Stimulated activated naive B cell treated with anti-CD40 and anti-IgM and Interleukin-4, amounts not matched to agents 10 μg/mL and 1 μg/mL and 100 μg/mL, for 72 hours (primary cell): ENCODE measurements around the gene ARAP1.

Experiments used
- ATAC-seq, 2 donors: fragments of 150-1000 bp; cut with Tn5 transposase; replicated peaks; 2 replicates each; pipeline ENCODE4 v1.10.0; 2021; ENCODE audit warnings: moderate library complexity in 1 of 2
- DNase-seq: peaks from one replicate; pipeline ENCODE4 v3.0.0; 2021
- H3K27ac Mint-ChIP-seq: one replicate; pipeline ENCODE4 v1.8.0; 2022; ENCODE audit warnings: mild to moderate bottlenecking, mixed read lengths
- H3K27me3 Mint-ChIP-seq, 2 donors: one replicate each; pipeline ENCODE4 v1.8.0; 2022; ENCODE audit warnings: mixed read lengths in 2 of 2
- H3K36me3 Mint-ChIP-seq, 2 donors: one replicate each; pipeline ENCODE4 v1.8.0; 2022; ENCODE audit warnings: mixed read lengths in 2 of 2, mild to moderate bottlenecking in 1 of 2
- H3K4me1 Mint-ChIP-seq, 2 donors: one replicate each; pipeline ENCODE4 v1.8.0; 2022; ENCODE audit warnings: mixed read lengths in 2 of 2, mild to moderate bottlenecking in 1 of 2
- H3K4me3 Mint-ChIP-seq, 2 donors: one replicate each; pipeline ENCODE4 v1.8.0; 2022; ENCODE audit warnings: mild to moderate bottlenecking in 2 of 2, mixed read lengths in 2 of 2, moderate library complexity in 1 of 2
- H3K9me3 Mint-ChIP-seq, 2 donors: one replicate each; pipeline ENCODE4 v1.8.0; 2022; ENCODE audit warnings: mixed read lengths in 2 of 2, mild to moderate bottlenecking in 1 of 2

The ARAP1 gene

GRCh38 chr11:72738199-72739141 lies 13.7 kb downstream of the ARAP1 start:
- Mint-ChIP-seq H3K36me3 (peaks cover 13 to 24% of the 10 kb centered on the region in 2 donors), H3K9me3 (no peaks in the 10 kb centered on the region), H3K27ac (peak overlapping the region; percentile 97), H3K4me3 (peak overlapping the region; percentile 87 to 91), H3K27me3 (no peaks in the 10 kb centered on the region), H3K4me1 (peaks cover 70 to 87% of the 10 kb centered on the region in 2 donors)
- DNase-seq, result peak; percentile 70
- peak; percentile 70 to 73 for ATAC-seq

- H3K4me3 Mint-ChIP-seq, result peak overlapping the region; percentile 87 to 91
- peaks cover 73 to 87% of the 10 kb centered on the region in 2 donors for H3K4me1 Mint-ChIP-seq
- peak overlapping the region; percentile 97 for H3K27ac Mint-ChIP-seq
- ATAC-seq, result no peak
- no peaks in the 10 kb centered on the region for H3K27me3 Mint-ChIP-seq
- peaks cover 22 to 32% of the 10 kb centered on the region in 2 donors for H3K36me3 Mint-ChIP-seq
- H3K9me3 Mint-ChIP-seq, result no peaks in the 10 kb centered on the region
- no peak for DNase-seq
Measured at GRCh38 chr11:72737336-72737735, 14.9 kb downstream of the ARAP1 start.

- Mint-ChIP-seq H3K36me3 (peaks cover 27 to 40% of the 10 kb centered on the region in 2 donors), H3K4me1 (peaks cover 66 to 81% of the 10 kb centered on the region in 2 donors), H3K9me3 (peaks cover under 1% of the 10 kb centered on the region in 2 donors), H3K27me3 (no peaks in the 10 kb centered on the region), H3K4me3 (peak overlapping the region; percentile 87 to 91), H3K27ac (peak overlapping the region; percentile 97)
- peak; percentile 49 to 55 for ATAC-seq
- DNase-seq, result peak; percentile 55
Measured at GRCh38 chr11:72736452-72737069, 15.6 kb downstream of the ARAP1 start.

GRCh38 chr11:72735495-72736027 lies 16.6 kb downstream of the ARAP1 start:
- DNase-seq (no peak), ATAC-seq (no peak)
- Mint-ChIP-seq H3K4me3 (peak overlapping the region in 1 of 2 donors; percentile 21), H3K27ac (peak overlapping the region; percentile 85), H3K4me1 (peaks cover 61 to 76% of the 10 kb centered on the region in 2 donors), H3K36me3 (peaks cover 37 to 50% of the 10 kb centered on the region in 2 donors), H3K27me3 (no peaks in the 10 kb centered on the region), H3K9me3 (peaks cover 4% of the 10 kb centered on the region in 2 donors)

- H3K27me3 Mint-ChIP-seq, result no peaks in the 10 kb centered on the region
- no peak for ATAC-seq
- H3K36me3 Mint-ChIP-seq, result peaks cover 51 to 56% of the 10 kb centered on the region in 2 donors
- DNase-seq, result no peak
- H3K4me3 Mint-ChIP-seq, result no peak overlapping the region
- H3K9me3 Mint-ChIP-seq, result peaks cover 4% of the 10 kb centered on the region in 2 donors
- peaks cover 43 to 74% of the 10 kb centered on the region in 2 donors for H3K4me1 Mint-ChIP-seq
- H3K27ac Mint-ChIP-seq, result peak overlapping the region; percentile 53
Measured at GRCh38 chr11:72732329-72732728, 19.9 kb downstream of the ARAP1 start.

- Mint-ChIP-seq H3K36me3 (peaks cover 43 to 51% of the 10 kb centered on the region in 2 donors), H3K4me1 (peaks cover 38 to 71% of the 10 kb centered on the region in 2 donors), H3K4me3 (no peak overlapping the region), H3K9me3 (peaks cover 4% of the 10 kb centered on the region in 2 donors), H3K27me3 (no peaks in the 10 kb centered on the region), H3K27ac (peak overlapping the region; percentile 63)
- ATAC-seq (no peak), DNase-seq (no peak)
Measured at GRCh38 chr11:72730737-72731136, 21.5 kb downstream of the ARAP1 start.

GRCh38 chr11:72730243-72730642 lies 22.0 kb downstream of the ARAP1 start:
- H3K9me3 Mint-ChIP-seq, result peaks cover 4% of the 10 kb centered on the region in 2 donors
- ATAC-seq, result no peak
- H3K36me3 Mint-ChIP-seq, result peaks cover 44 to 52% of the 10 kb centered on the region in 2 donors
- H3K4me1 Mint-ChIP-seq, result peaks cover 41 to 71% of the 10 kb centered on the region in 2 donors
- H3K27me3 Mint-ChIP-seq, result no peaks in the 10 kb centered on the region
- H3K27ac Mint-ChIP-seq, result peak overlapping the region; percentile 63
- DNase-seq, result no peak
- H3K4me3 Mint-ChIP-seq, result no peak overlapping the region

- peaks cover 4% of the 10 kb centered on the region in 2 donors for H3K9me3 Mint-ChIP-seq
- ATAC-seq (peak; percentile 32 to 53), DNase-seq (no peak)
- peak overlapping the region; percentile 78 for H3K27ac Mint-ChIP-seq
- H3K36me3 Mint-ChIP-seq, result peaks cover 38 to 55% of the 10 kb centered on the region in 2 donors
- H3K4me3 Mint-ChIP-seq, result no peak overlapping the region
- H3K27me3 Mint-ChIP-seq, result no peaks in the 10 kb centered on the region
- peaks cover 42 to 74% of the 10 kb centered on the region in 2 donors for H3K4me1 Mint-ChIP-seq
Measured at GRCh38 chr11:72727521-72727920, 24.7 kb downstream of the ARAP1 start.

- ATAC-seq (no peak), DNase-seq (no peak)
- Mint-ChIP-seq H3K4me3 (no peak overlapping the region), H3K9me3 (peaks cover 3 to 4% of the 10 kb centered on the region in 2 donors), H3K36me3 (peaks cover 36 to 54% of the 10 kb centered on the region in 2 donors), H3K4me1 (peaks cover 47 to 78% of the 10 kb centered on the region in 2 donors), H3K27me3 (no peaks in the 10 kb centered on the region), H3K27ac (no peak overlapping the region)
Measured at GRCh38 chr11:72726266-72727220, 25.7 kb downstream of the ARAP1 start.

- ATAC-seq (no peak), DNase-seq (no peak)
- H3K4me1 Mint-ChIP-seq, result peaks cover 51 to 82% of the 10 kb centered on the region in 2 donors
- peaks cover 33 to 54% of the 10 kb centered on the region in 2 donors for H3K36me3 Mint-ChIP-seq
- no peaks in the 10 kb centered on the region for H3K9me3 Mint-ChIP-seq
- no peaks in the 10 kb centered on the region for H3K27me3 Mint-ChIP-seq
- no peak overlapping the region for H3K4me3 Mint-ChIP-seq
- H3K27ac Mint-ChIP-seq, result no peak overlapping the region
Measured at GRCh38 chr11:72725724-72726028, 26.5 kb downstream of the ARAP1 start.

GRCh38 chr11:72724851-72725723 lies 27.1 kb downstream of the ARAP1 start:
- peaks cover 36 to 54% of the 10 kb centered on the region in 2 donors for H3K36me3 Mint-ChIP-seq
- peak overlapping the region; percentile 9 for H3K27ac Mint-ChIP-seq
- H3K9me3 Mint-ChIP-seq, result no peaks in the 10 kb centered on the region
- peaks cover 55 to 82% of the 10 kb centered on the region in 2 donors for H3K4me1 Mint-ChIP-seq
- ATAC-seq, result peak; percentile 42
- H3K4me3 Mint-ChIP-seq, result no peak overlapping the region
- peak; percentile 71 for DNase-seq
- no peaks in the 10 kb centered on the region for H3K27me3 Mint-ChIP-seq

- H3K4me3 Mint-ChIP-seq, result no peak overlapping the region
- ATAC-seq (no peak), DNase-seq (no peak)
- H3K27ac Mint-ChIP-seq, result peak overlapping the region; percentile 42
- H3K27me3 Mint-ChIP-seq, result no peaks in the 10 kb centered on the region
- peaks cover 59 to 84% of the 10 kb centered on the region in 2 donors for H3K4me1 Mint-ChIP-seq
- H3K36me3 Mint-ChIP-seq, result peaks cover 36 to 60% of the 10 kb centered on the region in 2 donors
- no peaks in the 10 kb centered on the region for H3K9me3 Mint-ChIP-seq
Measured at GRCh38 chr11:72724021-72724551, 28.1 kb downstream of the ARAP1 start.
